Ovary (tissue), 9 donors: ENCODE results near the gene OR4D2. TPM values are rescaled to one million over a fixed set of nuclear protein-coding genes. Genes with fewer than 3 reads are reported as not detected.
"Not testable (repeated sequence)": the region's sequence is repeated elsewhere in the genome, so short reads cannot be mapped to it uniquely, and the experiment has no call there.

Experiments
- DNase-seq, 5 donors: peaks; one replicate each; pipeline ENCODE4 v3.0.0-alpha.2; 2019 to 2020
- H3K27ac ChIP-seq, 2 donors: fragments of 200-600 bp; one replicate each; pipeline versions ENCODE4 v1.5.1 to v1.8.0; 2019 to 2022
- H3K27me3 ChIP-seq: fragments of 200-600 bp; one replicate; pipeline ENCODE4 v1.8.0; 2022
- H3K36me3 ChIP-seq: fragments of 200-600 bp; sonication (generic); one replicate; pipeline ENCODE4 v1.5.1; 2019
- H3K4me1 ChIP-seq: one replicate; pipeline ENCODE4 v1.8.1; 2013; ENCODE audit warnings: mild to moderate bottlenecking, moderate library complexity; ENCODE audit not compliant: insufficient read depth
- H3K4me3 ChIP-seq: fragments of 200-600 bp; sonication (generic); one replicate; pipeline ENCODE4 v1.5.1; 2017
- H3K9me3 ChIP-seq, 2 donors: fragments of 200-600 bp in 1 of 2; sonication (generic) in 1 of 2; one replicate each; pipeline versions ENCODE4 v1.5.1 to v1.8.1; 2013 to 2019; ENCODE audit warnings: mild to moderate bottlenecking in 1 of 2, moderate library complexity in 1 of 2
- CTCF ChIP-seq, 3 donors: fragments of 450-650 bp in 2 of 3; fragments of 200-600 bp in 1 of 3; IDR thresholded peaks; one replicate each; pipeline versions ENCODE4 v1.5.1 to v1.8.0; 2016 to 2022; ENCODE audit warnings: antibody characterized with exemption in 3 of 3, mild to moderate bottlenecking in 1 of 3
- EP300 ChIP-seq: sonication (generic); formaldehyde crosslinking; IDR thresholded peaks from one replicate; pipeline ENCODE4 v1.6.1; 2017; ENCODE audit warnings: antibody characterized with exemption
- POLR2A ChIP-seq: fragments of 450-650 bp; IDR thresholded peaks from one replicate; pipeline ENCODE4 v1.6.1; 2017; ENCODE audit warnings: antibody characterized with exemption, mild to moderate bottlenecking, moderate library complexity
- WGBS, 3 donors: extraction: QIAGEN DNeasy Blood & Tissue Kit in 1 of 3; methylation state at CpG; one replicate each; pipeline versions ENCODE4 v1.1.5 to v1.1.7; 2013 to 2017; 5-methylcytosine and 5-hydroxymethylcytosine counted together
- intact Hi-C, 4 donors: fragments of 100-400 bp; cut with DNase I; formaldehyde crosslinking; loops; one replicate each; pipeline versions ENCODE4 v1.11.0 to v1.15.1; 2022 to 2023
- polyA plus RNA-seq, 2 donors: library from polyadenylated mRNA; stranded (reverse); fragments of 200-250 nt in 1 of 2; fragments of 350-450 nt in 1 of 2; fragmentation: Illumina TruSeq in 1 of 2; extraction: RNeasy Lipid Tissue Mini Kit (QIAGEN cat#74804) in 1 of 2; gene quantifications; one replicate each; pipeline ENCODE4 v1.2.3, GENCODE V29; 2013 to 2014
- total RNA-seq, 7 donors: library from RNA; depleted of rRNA in 2 of 7; stranded (reverse); fragments of >200 nt in 2 of 7; fragmentation: NEBNext Ultra II Directional in 3 of 7; extraction: Animal tissue kit (Norgen Biotek cat#: 25700) in 3 of 7; gene quantifications; one replicate each; pipeline versions ENCODE4 v1.1.0 to v1.2.4, GENCODE V29; 2016 to 2023
- donor health status: DM: no; HTN: no; CAD: no; lungs with moderate emphysema.
- donor health status: DM: no; HTN: no; CAD: no.
- donor health status: Bipolar disorder and iron deficiency.
- donor health status: DM: yes; HTN: yes; CAD: no.
- donor health status: DM: no; HTN: no; CAD: no.
- donor health status: DM: yes; HTN: yes; CAD: no.

OR4D2 gene
- total and polyA plus RNA-seq, 9 donors = not detected

- Histone ChIP-seq H3K36me3 (no peaks in the 10 kb centered on the region), H3K4me3 (no peak overlapping the region), H3K4me1 (no peaks in the 10 kb centered on the region), H3K9me3 (no peaks in the 10 kb centered on the region), H3K27me3 (no peaks in the 10 kb centered on the region), H3K27ac (no peak overlapping the region)
- intact Hi-C loops = no loop called here
- DNase-seq = no peak
- 46 to 58% (median 54%) methylated on average over 5 of the region's 5 CpGs for WGBS, 3 donors
- no peak for TF ChIP-seq EP300
- no peak for TF ChIP-seq CTCF (IDR thresholded peaks at IDR 0.05)
- TF ChIP-seq POLR2A = no peak
These were observed 44.9 kb upstream of the OR4D2 start for GRCh38 chr17:58121925-58122324.

DNA sequence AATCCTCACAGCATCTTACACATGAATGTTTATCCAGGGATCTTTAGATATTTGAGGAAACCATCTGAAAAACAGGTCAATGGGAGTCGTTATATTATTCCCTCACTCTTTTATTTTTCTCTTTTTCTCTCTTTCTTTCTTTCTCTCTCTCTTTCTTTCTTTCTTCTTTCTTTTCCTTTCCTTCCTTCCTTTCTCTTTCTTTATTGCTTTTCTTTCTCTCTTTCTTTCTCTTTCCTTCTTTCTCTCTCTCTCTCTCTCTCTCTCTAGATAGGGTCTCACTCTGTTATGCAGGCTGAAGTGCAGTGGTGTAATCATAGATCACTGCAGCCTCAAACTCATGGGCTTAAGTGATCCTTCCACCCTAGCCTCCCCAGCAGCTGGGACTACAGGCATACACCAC lies 38.9 kb upstream of the OR4D2 start:
- no peak for DNase-seq
- H3K9me3 ChIP-seq = no peaks in the 10 kb centered on the region
- no peaks in the 10 kb centered on the region for H3K36me3 ChIP-seq
- no peak overlapping the region for H3K27ac ChIP-seq
- 45 to 49% (median 49%) methylated on average over 1 of the region's 1 CpG for WGBS, 3 donors
- no peaks in the 10 kb centered on the region for H3K27me3 ChIP-seq
- intact Hi-C loops = no loop called here
- H3K4me1 ChIP-seq = no peaks in the 10 kb centered on the region
- H3K4me3 ChIP-seq = no peak overlapping the region
- TF ChIP-seq EP300 (no peak), CTCF (IDR thresholded peaks at IDR 0.05) (no peak), POLR2A (no peak)

DNA sequence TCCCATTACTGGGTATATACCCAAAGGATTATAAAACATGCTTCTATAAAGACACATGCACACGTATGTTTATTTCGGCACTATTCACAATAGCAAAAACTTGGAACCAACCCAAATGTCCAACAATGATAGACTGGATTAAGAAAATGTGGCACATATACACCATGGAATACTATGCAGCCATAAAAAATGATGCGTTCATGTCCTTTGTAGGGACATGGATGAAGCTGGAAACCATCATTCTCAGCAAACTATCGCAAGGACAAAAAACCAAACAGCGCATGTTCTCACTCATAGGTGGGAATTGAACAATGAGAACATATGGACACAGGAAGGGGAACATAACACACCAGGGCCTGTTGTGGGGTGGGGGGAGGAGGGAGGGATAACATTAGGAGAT lies 34.1 kb upstream of the OR4D2 start:
- not testable (repeated sequence) for H3K9me3 ChIP-seq, H3K27ac ChIP-seq, H3K4me3 ChIP-seq, H3K36me3 ChIP-seq, DNase-seq, H3K4me1 ChIP-seq, H3K27me3 ChIP-seq
- 92 to 97% (median 92%) methylated on average over 5 of the region's 5 CpGs for WGBS, 3 donors
- intact Hi-C loops = loop anchor here in 1 of 4 donors (10.0 kb wide), 1 partner anchor 912 kb away; no protein-coding TSS in a partner anchor

- Histone ChIP-seq H3K4me1 (no peaks in the 10 kb centered on the region), H3K4me3 (no peak overlapping the region), H3K9me3 (peaks cover 0 to 9% of the 10 kb centered on the region in 2 donors), H3K27me3 (no peaks in the 10 kb centered on the region), H3K36me3 (no peaks in the 10 kb centered on the region), H3K27ac (no peak overlapping the region)
- 19 to 29% (median 27%) methylated on average over 8 of the region's 8 CpGs for WGBS, 3 donors
- TF ChIP-seq CTCF (IDR thresholded peaks at IDR 0.05) (no peak), POLR2A (no peak), EP300 (no peak)
- intact Hi-C loops = loop anchor here in 1 of 4 donors (10.0 kb wide), 1 partner anchor 908 kb away; no protein-coding TSS in a partner anchor
- DNase-seq = no peak
These were observed 30.0 kb upstream of the OR4D2 start for GRCh38 chr17:58136669-58137279.

DNA sequence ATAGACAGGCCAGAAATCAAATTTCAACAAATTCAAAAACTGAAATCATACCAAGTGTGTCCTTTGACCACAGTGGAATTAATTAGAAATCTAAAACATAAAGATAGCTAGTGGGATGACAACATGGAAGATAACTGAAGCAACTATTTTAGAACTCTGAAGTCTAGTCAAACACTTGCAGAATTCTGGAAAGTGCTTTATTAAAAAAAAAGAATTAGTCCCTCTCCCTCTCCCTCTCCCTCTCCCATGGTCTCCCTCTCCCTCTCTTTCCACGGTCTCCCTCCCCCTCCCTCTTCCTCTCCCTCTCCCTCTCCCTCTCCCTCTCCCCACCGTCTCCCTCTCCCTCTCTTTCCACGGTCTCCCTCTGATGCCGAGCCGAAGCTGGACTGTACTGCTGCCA lies 25.3 kb upstream of the OR4D2 start:
- intact Hi-C loops = no loop called here
- WGBS, 3 donors = 71 to 78% (median 75%) methylated on average over 5 of the region's 5 CpGs

GRCh38 chr17:58143335-58143734 lies 23.4 kb upstream of the OR4D2 start:
- H3K27me3 ChIP-seq, H3K4me1 ChIP-seq, DNase-seq, H3K4me3 ChIP-seq, H3K36me3 ChIP-seq, intact Hi-C loops, H3K27ac ChIP-seq, H3K9me3 ChIP-seq: not testable (repeated sequence)
- WGBS, 3 donors = 84 to 89% (median 88%) methylated on average over 4 of the region's 4 CpGs

More for the DNA sequence above, 25.3 kb upstream of the OR4D2 start:
- no peak overlapping the region for H3K27ac ChIP-seq
- H3K36me3 ChIP-seq = no peaks in the 10 kb centered on the region
- no peak for DNase-seq
- H3K4me1 ChIP-seq = no peaks in the 10 kb centered on the region
- no peaks in the 10 kb centered on the region for H3K9me3 ChIP-seq
- H3K4me3 ChIP-seq = no peak overlapping the region
- no peaks in the 10 kb centered on the region for H3K27me3 ChIP-seq
- TF ChIP-seq POLR2A (no peak), CTCF (IDR thresholded peaks at IDR 0.05) (no peak), EP300 (no peak)
